Karpas-422 (cell line): Measurements from ENCODE around the gene CYSRT1. TPM values are rescaled to one million over a fixed set of nuclear protein-coding genes. Genes with fewer than 3 reads are reported as not detected.
"Not testable (repeated sequence)": the region's sequence is repeated elsewhere in the genome, so short reads cannot be mapped to it uniquely, and the experiment has no call there.

ENCODE experiments used
- DNase-seq: peaks from one replicate; pipeline ENCODE4 v3.0.0-alpha.2; 2015
- H2AFZ ChIP-seq: fragments of 200-600 bp; sonication (generic); 2 replicates; pipeline ENCODE4 v1.6.1; 2014; ENCODE audit warnings: antibody characterized with exemption, low read length, mixed read lengths
- H3K27ac ChIP-seq: fragments of 200-600 bp; sonication (generic); 2 replicates; pipeline ENCODE4 v1.5.1; 2014; ENCODE audit warnings: mild to moderate bottlenecking, low read length, moderate library complexity
- H3K27me3 ChIP-seq: fragments of 200-600 bp; sonication (generic); 2 replicates; pipeline ENCODE4 v1.6.1; 2014; ENCODE audit warnings: low read length, mixed read lengths
- H3K36me3 ChIP-seq: fragments of 200-600 bp; sonication (generic); 2 replicates; pipeline ENCODE4 v1.6.1; 2014; ENCODE audit warnings: low read length, mixed read lengths; ENCODE audit not compliant: insufficient read depth
- H3K4me1 ChIP-seq: fragments of 200-600 bp; sonication (generic); 2 replicates; pipeline ENCODE4 v1.6.1; 2014; ENCODE audit warnings: mild to moderate bottlenecking, low read length, mixed read lengths
- H3K4me2 ChIP-seq: fragments of 200-600 bp; sonication (generic); 2 replicates; pipeline ENCODE4 v1.6.1; 2014; ENCODE audit warnings: low read length, low read depth, mild to moderate bottlenecking; ENCODE audit not compliant: poor library complexity, severe bottlenecking
- H3K4me3 ChIP-seq: fragments of 200-600 bp; sonication (generic); 2 replicates; pipeline ENCODE4 v1.5.1; 2014; ENCODE audit warnings: mild to moderate bottlenecking, antibody characterized with exemption, low read length, mixed read lengths
- H3K79me2 ChIP-seq: fragments of 200-600 bp; sonication (generic); 2 replicates; pipeline ENCODE4 v1.6.1; 2014; ENCODE audit warnings: mild to moderate bottlenecking, low read length, mixed read lengths
- H3K9ac ChIP-seq: fragments of 200-600 bp; sonication (generic); 2 replicates; pipeline ENCODE4 v1.6.0; 2014; ENCODE audit warnings: low read length
- H3K9me2 ChIP-seq: fragments of 200-600 bp; sonication (generic), shearing (Covaris generic); replicated peaks from 2 replicates; pipeline ENCODE4 v1.6.0; 2014; ENCODE audit warnings: mild to moderate bottlenecking, low read length, moderate library complexity; ENCODE audit not compliant: insufficient read depth
- H3K9me3 ChIP-seq: fragments of 300-700, 200-600 bp; sonication (generic); 2 replicates; pipeline ENCODE4 v1.6.1; 2014; ENCODE audit warnings: low read length, mixed read lengths
- H4K20me1 ChIP-seq: fragments of 200-600 bp; sonication (generic); 2 replicates; pipeline ENCODE4 v1.6.1; 2014; ENCODE audit warnings: mild to moderate bottlenecking, antibody characterized with exemption, low read length, low read depth; ENCODE audit not compliant: insufficient read depth
- total RNA-seq: library from RNA; depleted of rRNA; stranded (reverse); fragments of >200 nt; shearing (Covaris generic); gene quantifications from 2 replicates; pipeline ENCODE4 v1.2.3, GENCODE V29; 2014; ENCODE audit warnings: low replicate concordance

Gene CYSRT1
- total RNA-seq, 1 experiment from 2014 or later = 0.75 TPM

DNA sequence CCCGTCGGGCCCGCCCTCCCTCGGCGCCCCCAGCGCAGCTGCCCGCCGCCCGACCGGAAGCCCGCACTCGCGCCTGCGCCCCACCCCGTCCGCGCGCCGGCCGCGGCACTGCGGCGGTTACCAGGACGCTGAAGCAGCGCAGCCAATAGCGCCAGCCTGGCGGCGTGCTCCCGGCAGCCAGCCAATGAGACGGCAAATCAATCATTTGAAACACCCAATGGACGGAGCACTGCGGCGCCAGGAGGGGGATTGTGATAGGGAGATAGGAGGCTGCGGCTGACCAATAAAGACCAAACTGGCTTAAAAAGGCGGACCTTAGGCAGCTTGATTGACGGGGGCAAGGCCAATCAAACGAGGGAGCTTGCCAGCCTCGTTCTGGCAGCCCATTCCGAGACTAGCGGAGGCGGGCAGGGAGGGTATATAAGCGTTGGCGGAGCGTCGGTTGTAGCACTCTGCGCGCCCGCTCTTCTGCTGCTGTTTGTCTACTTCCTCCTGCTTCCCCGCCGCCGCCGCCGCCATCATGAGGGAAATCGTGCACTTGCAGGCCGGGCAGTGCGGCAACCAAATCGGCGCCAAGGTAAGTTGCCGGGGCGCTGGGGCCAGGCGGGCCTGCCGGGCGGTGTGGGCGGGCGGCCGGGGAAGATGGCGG is 16.0 kb downstream of the CYSRT1 start, which contains the start of gene TUBB4B:
TUBB4B (plus strand) TSS at position 447 of the 649 bp plus-strand sequence; CDS start at position 521, 74 bp downstream.
- Histone ChIP-seq H3K9me3 (no peaks in the 10 kb centered on the region), H3K4me3 (peak within 1 kb of the TSS; percentile 98), H3K27ac (peak within 1 kb of the TSS; percentile 88), H3K36me3 (peaks cover 17% of the 10 kb centered on the region), H3K9me2 (no peaks in the 10 kb centered on the region), H3K4me2 (peak within 1 kb of the TSS; percentile 98), H2AFZ (peak within 1 kb of the TSS; percentile 77), H3K79me2 (0 out of 2 replicates have a peak, but pooled peaks cover 5% of the 10 kb centered on the region), H3K27me3 (no peaks in the 10 kb centered on the region), H3K9ac (peak within 1 kb of the TSS; percentile 97), H4K20me1 (peaks cover 40% of the 10 kb centered on the region), H3K4me1 (peaks cover 45% of the 10 kb centered on the region)
- DNase-seq = peak; percentile 100

- Histone ChIP-seq H4K20me1 (peaks cover 38% of the 10 kb centered on the region), H3K4me3 (peak overlapping the region; percentile 98), H2AFZ (no peak overlapping the region), H3K9me2 (no peaks in the 10 kb centered on the region), H3K79me2 (0 out of 2 replicates have a peak, but pooled peaks cover 5% of the 10 kb centered on the region), H3K4me2 (peak overlapping the region; percentile 98), H3K27me3 (no peaks in the 10 kb centered on the region), H3K36me3 (peaks cover 17% of the 10 kb centered on the region), H3K9ac (peak overlapping the region; percentile 97), H3K27ac (no peak overlapping the region), H3K9me3 (no peaks in the 10 kb centered on the region), H3K4me1 (peaks cover 39% of the 10 kb centered on the region)
- peak; percentile 64 for DNase-seq
Observed at GRCh38 chr9:137241490-137242268, 16.7 kb downstream of the CYSRT1 start.

- Histone ChIP-seq H3K4me3 (peak overlapping the region; percentile 98), H2AFZ (no peak overlapping the region), H3K9ac (peak overlapping the region; percentile 97), H3K36me3 (peaks cover 17% of the 10 kb centered on the region), H4K20me1 (peaks cover 36% of the 10 kb centered on the region), H3K9me3 (no peaks in the 10 kb centered on the region), H3K27me3 (no peaks in the 10 kb centered on the region), H3K4me2 (peak overlapping the region; percentile 98), H3K4me1 (peaks cover 31% of the 10 kb centered on the region), H3K27ac (no peak overlapping the region), H3K9me2 (no peaks in the 10 kb centered on the region), H3K79me2 (0 out of 2 replicates have a peak, but pooled peaks cover 5% of the 10 kb centered on the region)
- DNase-seq = no peak
Observed at GRCh38 chr9:137242269-137243203, 17.6 kb downstream of the CYSRT1 start.

GRCh38 chr9:137243266-137243625 is 18.3 kb downstream of the CYSRT1 start:
- H3K27ac ChIP-seq, DNase-seq, H3K27me3 ChIP-seq, H3K9ac ChIP-seq, H2AFZ ChIP-seq, H3K4me2 ChIP-seq, H3K9me2 ChIP-seq, H3K4me3 ChIP-seq, H3K9me3 ChIP-seq, H3K79me2 ChIP-seq: not testable (repeated sequence)
- Histone ChIP-seq H4K20me1 (peaks cover 30% of the 10 kb centered on the region), H3K4me1 (peaks cover 23% of the 10 kb centered on the region), H3K36me3 (peaks cover 17% of the 10 kb centered on the region)

DNA sequence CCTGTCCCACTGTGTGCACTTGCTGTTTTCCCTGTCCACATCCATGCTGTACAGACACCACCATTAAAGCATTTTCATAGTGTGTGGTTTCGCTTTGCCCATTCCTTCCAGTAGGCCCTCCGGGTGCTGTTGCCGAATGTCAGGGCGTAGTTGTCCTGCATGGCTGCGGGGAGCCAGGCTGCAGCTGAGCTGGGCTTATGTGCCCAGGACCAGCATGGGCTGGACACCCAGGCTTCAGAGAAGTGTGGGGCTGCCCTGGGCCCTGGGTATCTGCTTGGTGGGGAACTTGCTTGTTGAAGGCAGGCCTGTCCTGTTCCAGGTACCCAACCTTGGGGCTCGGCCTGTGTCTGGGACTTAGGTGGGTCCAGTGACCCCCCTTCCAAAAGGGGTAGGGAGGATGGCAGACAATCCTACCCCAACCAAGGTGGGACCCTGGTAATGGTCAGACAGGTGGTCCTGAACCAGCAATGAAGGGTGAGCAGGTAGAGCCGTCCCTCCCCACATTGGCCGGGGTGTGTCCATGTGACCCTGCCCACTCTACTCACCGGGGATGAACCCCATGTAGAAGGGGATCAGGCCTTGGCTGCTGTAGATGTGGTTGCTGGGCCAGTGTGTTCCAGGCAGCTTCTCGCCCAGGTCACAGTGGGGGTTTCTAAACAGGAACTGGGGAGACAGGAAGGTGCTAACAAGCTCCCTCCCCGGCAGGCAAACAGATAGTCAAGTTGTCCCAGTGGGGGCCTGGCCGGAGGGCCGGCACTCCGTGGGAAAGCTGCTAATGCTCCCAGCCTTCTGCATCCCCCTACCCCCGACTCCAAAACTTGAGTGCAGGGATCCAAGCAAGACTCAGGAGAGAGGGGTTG is 18.9 kb downstream of the CYSRT1 start:
- Histone ChIP-seq H3K36me3 (peaks cover 17% of the 10 kb centered on the region), H3K79me2 (0 out of 2 replicates have a peak, but pooled peaks cover 5% of the 10 kb centered on the region), H3K4me2 (no peak overlapping the region), H4K20me1 (peaks cover 24% of the 10 kb centered on the region), H3K9ac (no peak overlapping the region), H3K4me3 (no peak overlapping the region), H3K9me2 (no peaks in the 10 kb centered on the region), H3K27ac (no peak overlapping the region), H3K9me3 (no peaks in the 10 kb centered on the region), H3K27me3 (no peaks in the 10 kb centered on the region), H2AFZ (no peak overlapping the region), H3K4me1 (peaks cover 21% of the 10 kb centered on the region)
- peak; percentile 82 for DNase-seq

DNA sequence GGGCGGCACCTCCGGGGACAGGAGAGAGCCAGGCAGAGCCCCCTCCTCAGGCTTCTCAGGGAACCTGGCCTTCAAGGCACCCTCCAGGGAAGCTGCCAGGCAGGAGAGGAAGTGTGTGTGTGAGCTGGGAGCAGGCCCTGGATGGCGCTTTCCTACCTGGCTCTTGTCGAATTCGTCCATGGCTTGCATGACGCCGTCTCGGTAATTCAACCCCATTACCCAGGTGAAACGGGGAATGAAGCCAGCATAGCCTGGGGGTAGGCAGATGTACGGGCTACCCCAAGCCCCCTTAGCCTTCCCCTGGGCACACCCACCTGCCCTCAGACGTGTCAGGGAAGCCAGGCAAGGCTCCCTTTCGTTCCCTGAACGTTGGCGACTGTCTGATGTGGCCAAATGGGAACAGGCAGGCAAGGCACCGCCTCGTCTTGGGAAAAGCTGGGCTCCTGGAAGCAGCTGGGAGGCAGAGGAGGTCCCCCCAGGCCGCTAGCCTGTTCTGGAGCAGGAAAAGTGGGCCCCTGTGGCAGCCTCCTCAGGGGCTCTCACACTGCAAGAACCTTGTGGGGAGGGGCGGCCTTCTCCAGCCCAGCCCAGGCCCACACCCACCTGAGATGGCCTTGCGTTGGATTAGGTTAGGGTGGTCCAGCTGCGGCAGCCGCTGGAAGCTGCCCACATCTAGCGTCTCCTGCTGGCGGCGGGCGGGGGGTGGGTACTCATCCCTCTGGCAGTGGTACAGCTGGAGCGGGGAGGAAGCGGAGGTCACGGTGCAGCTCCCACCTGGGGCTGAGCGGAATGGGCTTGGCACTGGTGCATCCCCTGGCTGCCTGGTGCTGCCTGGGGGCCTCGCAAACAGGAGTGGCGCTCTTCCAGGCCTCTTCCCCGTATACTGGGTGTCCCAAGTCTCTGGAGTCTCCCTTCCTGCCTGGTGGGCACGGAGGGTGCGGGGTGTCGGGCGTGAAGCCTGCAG is 19.8 kb downstream of the CYSRT1 start:
- H2AFZ ChIP-seq = no peak overlapping the region
- no peaks in the 10 kb centered on the region for H3K9me2 ChIP-seq
- peaks cover 17% of the 10 kb centered on the region for H3K36me3 ChIP-seq
- H3K4me1 ChIP-seq = peaks cover 18% of the 10 kb centered on the region
- 0 out of 2 replicates have a peak, but pooled peaks cover 5% of the 10 kb centered on the region for H3K79me2 ChIP-seq
- no peak overlapping the region for H3K27ac ChIP-seq
- DNase-seq = no peak
- H3K9ac ChIP-seq = no peak overlapping the region
- H3K4me3 ChIP-seq = no peak overlapping the region
- H3K4me2 ChIP-seq = no peak overlapping the region
- H3K9me3 ChIP-seq = no peaks in the 10 kb centered on the region
- no peaks in the 10 kb centered on the region for H3K27me3 ChIP-seq
- H4K20me1 ChIP-seq = peaks cover 23% of the 10 kb centered on the region
